GM12878 (cell line): ENCODE data around the gene ATP7B. TPM values are rescaled to one million over a fixed set of nuclear protein-coding genes. Genes with fewer than 3 reads are reported as not detected.

Source experiments
- ATAC-seq: fragments of 200-7000 bp; cut with Tn5 transposase; 3 replicates; pipeline ENCODE4 v1.9.1; 2020; ENCODE audit warnings: mild to moderate bottlenecking, moderate library complexity
- BruUV-seq: library from RNA; stranded (reverse); fragments of 400-500 nt; replicated peaks from 2 replicates; lab custom pipeline; 2021; lab: Mats Ljungman, UMichigan
- CTCF ChIA-PET: fragments of 300-600 bp; sonication (Branson Sonifier 250); formaldehyde crosslinking; extraction: SDS; loops from one replicate; lab custom pipeline; 2021; ENCODE audit warnings: inconsistent platforms; lab: Yijun Ruan, JAX
- POLR2A ChIA-PET: fragments of 350-600 bp; formaldehyde crosslinking; extraction: SDS; loops from one replicate; lab custom pipeline; 2021; ENCODE audit warnings: inconsistent platforms; lab: Charles Lee
- RAD21 ChIA-PET: fragments of 300-600 bp; sonication (Branson Sonifier 250); formaldehyde crosslinking; loops from one replicate; lab custom pipeline; 2023; ENCODE audit warnings: antibody characterized with exemption; ENCODE audit not compliant: unreplicated experiment; lab: Charles Lee
- SMC1A ChIA-PET: fragments of 300-600 bp; sonication (Branson Sonifier 250); formaldehyde crosslinking; loops from one replicate; lab custom pipeline; 2023; ENCODE audit not compliant: unreplicated experiment, uncharacterized antibody; lab: Charles Lee
- DNase-seq: peaks from one replicate; pipeline ENCODE4 v3.0.0-alpha.2; 2011; ENCODE audit warnings: low read depth, low spot score
- FAIRE-seq: peaks from 3 replicates; lab custom pipeline; 2011; peaks lifted over from hg19 to GRCh38; lab: Jason Lieb, UNC
- H2AFZ ChIP-seq: 2 replicates; pipeline ENCODE4 v1.6.0; 2011; ENCODE audit warnings: low read depth, low read length, control low read depth; ENCODE audit not compliant: control insufficient read depth
- H3K27ac ChIP-seq: 2 replicates; pipeline ENCODE4 v1.5.1; 2011; ENCODE audit warnings: control low read depth; ENCODE audit not compliant: control insufficient read depth, insufficient read depth
- H3K27me3 ChIP-seq, 2 experiments: replicated peaks in 1 of 2; 2 replicates each; pipeline versions ENCODE4 v1.6.0 to v1.6.1; 2011; ENCODE audit warnings: low read length in 1 of 2; ENCODE audit not compliant: control insufficient read depth in 2 of 2, insufficient read depth in 2 of 2
- H3K36me3 ChIP-seq, 2 experiments: 2 replicates each; pipeline ENCODE4 v1.5.1; 2011; ENCODE audit warnings: low read length in 1 of 2; ENCODE audit not compliant: control insufficient read depth in 2 of 2, insufficient read depth in 2 of 2
- H3K4me1 ChIP-seq: 2 replicates; pipeline ENCODE4 v1.6.1; 2011; ENCODE audit warnings: mild to moderate bottlenecking, low read length, moderate library complexity, mixed read lengths; ENCODE audit not compliant: control insufficient read depth, insufficient read depth
- H3K4me2 ChIP-seq: 2 replicates; pipeline ENCODE4 v1.6.0; 2011; ENCODE audit warnings: control low read depth; ENCODE audit not compliant: control insufficient read depth, insufficient read depth
- H3K4me3 ChIP-seq: fragments of 200-600 bp; sonication (generic); 2 replicates; pipeline ENCODE4 v1.5.1; 2016
- H3K79me2 ChIP-seq: 2 replicates; pipeline ENCODE4 v1.6.0; 2011; ENCODE audit warnings: low read length; ENCODE audit not compliant: control insufficient read depth, insufficient read depth
- H3K9ac ChIP-seq: 2 replicates; pipeline ENCODE4 v1.8.0; 2011; ENCODE audit warnings: low read length, control low read depth, mixed read lengths; ENCODE audit not compliant: control insufficient read depth, insufficient read depth
- H3K9me3 ChIP-seq: replicated peaks from 3 replicates; pipeline ENCODE4 v1.5.1; 2011; ENCODE audit warnings: mild to moderate bottlenecking, low read length; ENCODE audit not compliant: control insufficient read depth, insufficient read depth
- H4K20me1 ChIP-seq: 2 replicates; pipeline ENCODE4 v1.6.0; 2011; ENCODE audit not compliant: control insufficient read depth, insufficient read depth
- BRCA1 ChIP-seq: IDR thresholded peaks from 2 replicates; pipeline ENCODE4 v1.6.1; 2011; ENCODE audit warnings: low read depth, low read length, improper control_type of control experiment
- CHD4 ChIP-seq: fragments of 200-600 bp; sonication (generic); IDR thresholded peaks from 2 replicates; pipeline ENCODE4 v1.6.1; 2016; ENCODE audit warnings: mild to moderate bottlenecking
- CREM ChIP-seq: IDR thresholded peaks from 2 replicates; pipeline ENCODE4 v1.6.1; 2014; ENCODE audit warnings: antibody characterized with exemption, low read depth
- EP300 ChIP-seq, 2 experiments: fragments of 150-350 bp in 1 of 2; IDR thresholded peaks; 2 replicates each; pipeline ENCODE4 v1.6.1; 2011 to 2012; ENCODE audit warnings: low read depth in 2 of 2, low read length in 2 of 2, borderline replicate concordance in 1 of 2, improper control_type of control experiment in 1 of 2, inconsistent platforms in 1 of 2; ENCODE audit not compliant: control insufficient read depth in 1 of 2
- IRF3 ChIP-seq: fragments of 450-650 bp; IDR thresholded peaks from 2 replicates; pipeline ENCODE4 v1.6.1; 2014; ENCODE audit warnings: mild to moderate bottlenecking
- KDM1A ChIP-seq: fragments of 200-600 bp; sonication (generic); IDR thresholded peaks from 2 replicates; pipeline ENCODE4 v1.6.1; 2016; ENCODE audit warnings: borderline replicate concordance
- MYC ChIP-seq: IDR thresholded peaks from 2 replicates; pipeline ENCODE4 v1.6.1; 2011; ENCODE audit warnings: mild to moderate bottlenecking, low read length, moderate library complexity, inconsistent platforms; ENCODE audit not compliant: insufficient read depth, insufficient replicate concordance, insufficient read length, severe bottlenecking
- PAX5 ChIP-seq: IDR thresholded peaks from 2 replicates; pipeline ENCODE4 v1.6.1; 2011; ENCODE audit warnings: low read depth, low read length, borderline replicate concordance
- PML ChIP-seq: IDR thresholded peaks from 2 replicates; pipeline ENCODE4 v1.6.1; 2012; ENCODE audit warnings: low read length, inconsistent platforms
- RBBP5 ChIP-seq: fragments of 200-600 bp; sonication (generic); conservative IDR thresholded peaks from 2 replicates; pipeline ENCODE4 v1.6.1; 2016
- SMC3 ChIP-seq: IDR thresholded peaks from 2 replicates; pipeline ENCODE4 v1.6.1; 2011; ENCODE audit warnings: low read length, improper control_type of control experiment, borderline replicate concordance
- SREBF1 ChIP-seq: IDR thresholded peaks from 2 replicates; pipeline ENCODE4 v1.6.1; 2012; ENCODE audit warnings: mild to moderate bottlenecking, low read length
- SREBF2 ChIP-seq: IDR thresholded peaks from 2 replicates; pipeline ENCODE4 v1.6.1; 2012; ENCODE audit warnings: mild to moderate bottlenecking, low read length
- STAT1 ChIP-seq: fragments of 450-650 bp; conservative IDR thresholded peaks from 2 replicates; pipeline ENCODE4 v1.6.1; 2014; ENCODE audit warnings: antibody characterized with exemption, mild to moderate bottlenecking
- STAT3 ChIP-seq: IDR thresholded peaks from 2 replicates; pipeline ENCODE4 v1.6.1; 2011; ENCODE audit warnings: low read depth, low read length, improper control_type of control experiment
- YBX1 ChIP-seq: fragments of 450-650 bp; IDR thresholded peaks from 2 replicates; pipeline ENCODE4 v1.6.1; 2016; ENCODE audit warnings: antibody characterized with exemption
- WGBS: methylation state at CpG from one replicate; pipeline ENCODE4 v1.1.6; 2016; ENCODE audit warnings: low lambda C conversion rate; ENCODE audit not compliant: insufficient replicate concordance, insufficient coverage; ENCODE audit errors: missing lambda C conversion rate; 5-methylcytosine and 5-hydroxymethylcytosine counted together
- in situ Hi-C: fragments of 300-500 bp; cut with MboI; formaldehyde crosslinking; loops from 9 replicates; pipeline ENCODE4 v1.14.3; 2018; ENCODE audit warnings: mixed read lengths
- intact Hi-C: fragments of 100-400 bp; cut with micrococcal nuclease; formaldehyde crosslinking; loops from one replicate; pipeline ENCODE4 v1.14.2; 2022; ENCODE audit not compliant: unreplicated experiment
- polyA plus RNA-seq, 11 experiments: library from polyadenylated mRNA; depleted of rRNA in 4 of 11; unstranded in 6 of 11; stranded (reverse) in 5 of 11; fragments of >200 nt; fragmentation: Nextera tagmentation in 4 of 11; fragmentation: Illumina TruSeq in 1 of 11; extraction: Ambion mirVana in 4 of 11; extraction: Trizol in 1 of 11; gene quantifications; 1 replicate in 1 of 11; 2 replicates in 10 of 11; pipeline versions ENCODE4 v1.2.1 to v1.2.3, GENCODE V29; 2011 to 2016; ENCODE audit warnings: inconsistent platforms in 2 of 11, missing spikeins in 2 of 11, low read depth in 1 of 11
- total RNA-seq, 4 experiments: library from RNA; depleted of rRNA in 3 of 4; stranded (reverse); fragments of >200 nt in 3 of 4; fragmentation: Illumina TruSeq in 1 of 4; extraction: Trizol in 1 of 4; gene quantifications; 2 replicates each; pipeline versions ENCODE4 v1.2.1 to v1.2.3, GENCODE V29; 2013 to 2021

The ATP7B gene
- total and polyA plus RNA-seq, 10 of the 15 experiments (the other 5 are each of a cell fraction or from before 2014, with no cell fraction given) = under 0.01 to 1.1 (median 0.06) TPM; not detected in 2

- WGBS = 45% methylated on average over 2 of the region's 2 CpGs
- no peak overlapping the region for H2AFZ ChIP-seq
- in situ Hi-C loops (no loop called here), intact Hi-C loops (no loop called here)
- ChIA-PET CTCF (interaction anchor here (1.0 to 2.3 kb wide), 3 partner anchors 10 to 242 kb away, joined by 7 to 8 read pairs (median 7); no protein-coding TSS in a partner anchor), SMC1A (interaction anchor here (0.7 kb wide), 1 partner anchor 10 kb away, joined by 3 read pairs; no protein-coding TSS in a partner anchor), RAD21 (no interaction called here), POLR2A (no interaction called here)
- DNase-seq (no peak), FAIRE-seq (no peak), ATAC-seq (no peak)
- no peak overlapping the region for H3K9ac ChIP-seq
- TF ChIP-seq BRCA1 (no peak), KDM1A (no peak), YBX1 (no peak), MYC (no peak), SREBF2 (no peak)
- H3K4me3 ChIP-seq = no peak overlapping the region
- H3K36me3 ChIP-seq = no peaks in the 10 kb centered on the region
- no peak overlapping the region for H3K27ac ChIP-seq
- H3K9me3 ChIP-seq = peaks cover 2% of the 10 kb centered on the region; the same call in 1 of the 3 replicates
- no peaks in the 10 kb centered on the region for H3K79me2 ChIP-seq
- no TSS peak for BruUV-seq
- no peaks in the 10 kb centered on the region for H4K20me1 ChIP-seq
- H3K27me3 ChIP-seq = 0 out of 4 replicates have a peak, but pooled peaks cover 0 to 6% of the 10 kb centered on the region in 2 experiments
- H3K4me1 ChIP-seq = no peaks in the 10 kb centered on the region
- H3K4me2 ChIP-seq = no peak overlapping the region
These were observed 125.6 kb downstream of the ATP7B start for GRCh38 chr13:51885651-51886050.

- in situ Hi-C loops = no loop called here
- Histone ChIP-seq H2AFZ (no peak overlapping the region), H3K79me2 (no peaks in the 10 kb centered on the region), H4K20me1 (no peaks in the 10 kb centered on the region), H3K27ac (no peak overlapping the region), H3K4me1 (no peaks in the 10 kb centered on the region), H3K4me2 (no peak overlapping the region), H3K4me3 (no peak overlapping the region), H3K27me3 (0 out of 4 replicates have a peak, but pooled peaks cover 0 to 3% of the 10 kb centered on the region in 2 experiments), H3K9ac (no peak overlapping the region), H3K9me3 (peaks cover 2% of the 10 kb centered on the region; the same call in 1 of the 3 replicates), H3K36me3 (no peaks in the 10 kb centered on the region)
- no peak for ATAC-seq
- TF ChIP-seq RBBP5 = no peak
- no peak for TF ChIP-seq SMC3
- no peak for TF ChIP-seq CREM
- TF ChIP-seq SREBF1 = no peak
- no peak for TF ChIP-seq IRF3
- no peak for TF ChIP-seq CHD4
- no peak for TF ChIP-seq EP300 (IDR thresholded peaks at IDR 0.05; ENCODE audit: borderline replicate concordance in 1 of 2, control insufficient read depth in 1 of 2, low read depth in 2 of 2, low read length in 2 of 2)
- TF ChIP-seq PML = no peak
- no peak for TF ChIP-seq PAX5
- TF ChIP-seq STAT1 = no peak
- TF ChIP-seq STAT3 = no peak
- 29% methylated on average over 5 of the region's 5 CpGs for WGBS
- FAIRE-seq = no peak
- no peak for DNase-seq
- POLR2A ChIA-PET = no interaction called here
- intact Hi-C loops = no loop called here
- RAD21 ChIA-PET = interaction anchor here (0.8 kb wide), 1 partner anchor 13 kb away, joined by 3 read pairs; no protein-coding TSS in a partner anchor
- SMC1A ChIA-PET = interaction anchor here (0.8 to 1.2 kb wide), 3 partner anchors 12 to 70 kb away, joined by 3 to 4 read pairs (median 3); no protein-coding TSS in a partner anchor
- BruUV-seq = no TSS peak
- CTCF ChIA-PET = interaction anchor here (3.3 kb wide), 1 partner anchor 244 kb away, joined by 10 read pairs; no protein-coding TSS in a partner anchor
These were observed 128.0 kb downstream of the ATP7B start for GRCh38 chr13:51883226-51883600.
